SU-DHL-6 (cell line): Measurements from ENCODE around the gene PARP8.

Experiments used
- H2AFZ ChIP-seq: fragments of 200-600 bp; sonication (generic); 2 replicates; pipeline ENCODE4 v1.6.1; 2014; ENCODE audit warnings: low read depth, mild to moderate bottlenecking, moderate library complexity, mixed read lengths, antibody characterized with exemption, low read length; ENCODE audit not compliant: severe bottlenecking
- H3F3A ChIP-seq: fragments of 200-600 bp; shearing (Covaris generic); 2 replicates; pipeline ENCODE4 v1.6.0; 2016; ENCODE audit warnings: antibody characterized with exemption, mild to moderate bottlenecking; ENCODE audit not compliant: insufficient read depth
- H3K27ac ChIP-seq: fragments of 200-600 bp; sonication (generic); 2 replicates; pipeline ENCODE4 v1.5.1; 2016; ENCODE audit warnings: low read depth, mild to moderate bottlenecking, low read length, moderate library complexity, mixed read lengths
- H3K27me3 ChIP-seq: fragments of 200-600 bp; sonication (generic), shearing (Covaris generic); 2 replicates; pipeline ENCODE4 v1.6.0; 2014; ENCODE audit warnings: mild to moderate bottlenecking, low read length
- H3K36me3 ChIP-seq: fragments of 200-600 bp; sonication (generic); 2 replicates; pipeline ENCODE4 v1.6.1; 2014; ENCODE audit warnings: mild to moderate bottlenecking, low read length, mixed read lengths
- H3K4me2 ChIP-seq: fragments of 300-600, 200-600 bp; shearing (Covaris generic), sonication (generic); 2 replicates; pipeline ENCODE4 v1.6.0; 2014; ENCODE audit warnings: low read length, low read depth, mild to moderate bottlenecking; ENCODE audit not compliant: poor library complexity, severe bottlenecking
- H3K4me3 ChIP-seq: fragments of 200-600 bp; sonication (generic); 2 replicates; pipeline ENCODE4 v1.5.1; 2014; ENCODE audit warnings: antibody characterized with exemption, low read length, mild to moderate bottlenecking, mixed read lengths; ENCODE audit not compliant: insufficient read depth, poor library complexity, severe bottlenecking
- H3K79me2 ChIP-seq: fragments of 200-600 bp; sonication (generic); 2 replicates; pipeline ENCODE4 v1.6.1; 2014; ENCODE audit warnings: mild to moderate bottlenecking, low read length, moderate library complexity; ENCODE audit not compliant: insufficient read depth
- H3K9ac ChIP-seq: fragments of 200-600 bp; sonication (generic); 2 replicates; pipeline ENCODE4 v1.7.0; 2014; ENCODE audit warnings: mild to moderate bottlenecking, low read length
- H3K9me2 ChIP-seq: fragments of 200-600 bp; sonication (generic); replicated peaks from 2 replicates; pipeline ENCODE4 v1.6.1; 2014; ENCODE audit warnings: low read length; ENCODE audit not compliant: insufficient read depth
- H3K9me3 ChIP-seq: fragments of 200-600 bp; sonication (generic); 2 replicates; pipeline ENCODE4 v1.6.1; 2014; ENCODE audit warnings: low read length, mixed read lengths; ENCODE audit not compliant: insufficient read depth
- H4K20me1 ChIP-seq: fragments of 200-600 bp; sonication (generic); 2 replicates; pipeline ENCODE4 v1.6.1; 2014; ENCODE audit warnings: low read depth, mild to moderate bottlenecking, antibody characterized with exemption, low read length, moderate library complexity, mixed read lengths
- CTCF ChIP-seq: fragments of 200-600 bp; sonication (generic); IDR thresholded peaks from one replicate; pipeline ENCODE4 v1.5.1; 2017; ENCODE audit warnings: antibody characterized with exemption, mild to moderate bottlenecking, low read length, moderate library complexity; ENCODE audit not compliant: insufficient read depth, poor library complexity, severe bottlenecking
- EZH2phosphoT487 ChIP-seq: fragments of 200-600 bp; sonication (generic), shearing (Covaris generic); conservative IDR thresholded peaks from 2 replicates; pipeline ENCODE4 v1.6.1; 2018; ENCODE audit warnings: mild to moderate bottlenecking, antibody characterized with exemption, low read length, moderate library complexity, mixed read lengths

PARP8 gene

GRCh38 chr5:50745221-50745910 lies 78.9 kb downstream of the PARP8 start:
- H3K9ac ChIP-seq, result no peak overlapping the region
- no peaks in the 10 kb centered on the region for H4K20me1 ChIP-seq
- no peak overlapping the region for H3K27ac ChIP-seq
- TF ChIP-seq EZH2phosphoT487 (no peak), CTCF (no peak)
- H3K4me3 ChIP-seq, result no peak overlapping the region
- no peaks in the 10 kb centered on the region for H3K36me3 ChIP-seq
- H3K4me2 ChIP-seq, result no peak overlapping the region
- 0 out of 2 replicates have a peak, but pooled peaks cover 2% of the 10 kb centered on the region for H3F3A ChIP-seq
- H2AFZ ChIP-seq, result no peak overlapping the region
- H3K9me3 ChIP-seq, result no peaks in the 10 kb centered on the region
- no peaks in the 10 kb centered on the region for H3K9me2 ChIP-seq
- no peaks in the 10 kb centered on the region for H3K27me3 ChIP-seq
- H3K79me2 ChIP-seq, result no peaks in the 10 kb centered on the region

GRCh38 chr5:50749181-50749580 lies 82.7 kb downstream of the PARP8 start:
- no peaks in the 10 kb centered on the region for H3K79me2 ChIP-seq
- H3K9ac ChIP-seq, result no peak overlapping the region
- H3K4me3 ChIP-seq, result no peak overlapping the region
- peaks cover 5% of the 10 kb centered on the region; the same call in 1 of the 2 replicates for H3F3A ChIP-seq
- no peaks in the 10 kb centered on the region for H3K36me3 ChIP-seq
- H4K20me1 ChIP-seq, result no peaks in the 10 kb centered on the region
- TF ChIP-seq CTCF, result no peak
- no peak for TF ChIP-seq EZH2phosphoT487
- H3K9me2 ChIP-seq, result no peaks in the 10 kb centered on the region
- H3K9me3 ChIP-seq, result no peaks in the 10 kb centered on the region
- no peaks in the 10 kb centered on the region for H3K27me3 ChIP-seq
- H2AFZ ChIP-seq, result no peak overlapping the region
- no peak overlapping the region for H3K27ac ChIP-seq
- H3K4me2 ChIP-seq, result no peak overlapping the region

- no peaks in the 10 kb centered on the region for H3K27me3 ChIP-seq
- no peak overlapping the region for H3K4me2 ChIP-seq
- H3K9me3 ChIP-seq, result no peaks in the 10 kb centered on the region
- no peaks in the 10 kb centered on the region for H3K36me3 ChIP-seq
- no peaks in the 10 kb centered on the region for H4K20me1 ChIP-seq
- H3K27ac ChIP-seq, result no peak overlapping the region
- H3K79me2 ChIP-seq, result no peaks in the 10 kb centered on the region
- H3K4me3 ChIP-seq, result no peak overlapping the region
- peaks cover 5% of the 10 kb centered on the region; the same call in 1 of the 2 replicates for H3F3A ChIP-seq
- TF ChIP-seq EZH2phosphoT487 (no peak), CTCF (no peak)
- no peak overlapping the region for H3K9ac ChIP-seq
- no peaks in the 10 kb centered on the region for H3K9me2 ChIP-seq
- H2AFZ ChIP-seq, result no peak overlapping the region
Observed at GRCh38 chr5:50749873-50750272, 83.4 kb downstream of the PARP8 start.
